Activated naive CD8-positive, alpha-beta T cell treated with anti-CD3 and anti-CD28 coated beads for 36 hours (primary cell): ENCODE measurements around the gene DHRS3. TPM values are rescaled to one million over a fixed set of nuclear protein-coding genes. Genes with fewer than 3 reads are reported as not detected.
"Not testable (repeated sequence)": the region's sequence is repeated elsewhere in the genome, so short reads cannot be mapped to it uniquely, and the experiment has no call there.

Source experiments
- DNase-seq: peaks from one replicate; pipeline ENCODE4 v3.0.0; 2021
- H3K27ac Mint-ChIP-seq: one replicate; pipeline ENCODE4 v1.8.0; 2022; ENCODE audit warnings: mild to moderate bottlenecking, moderate library complexity, mixed read lengths
- H3K27me3 Mint-ChIP-seq: one replicate; pipeline ENCODE4 v1.8.0; 2022; ENCODE audit warnings: mild to moderate bottlenecking, mixed read lengths
- H3K36me3 Mint-ChIP-seq: one replicate; pipeline ENCODE4 v1.8.0; 2021; ENCODE audit warnings: mild to moderate bottlenecking, mixed read lengths
- H3K4me1 Mint-ChIP-seq: one replicate; pipeline ENCODE4 v1.8.0; 2021; ENCODE audit warnings: mixed read lengths
- H3K4me3 Mint-ChIP-seq: one replicate; pipeline ENCODE4 v1.8.0; 2022; ENCODE audit warnings: mild to moderate bottlenecking, moderate library complexity, mixed read lengths
- H3K9me3 Mint-ChIP-seq: one replicate; pipeline ENCODE4 v1.8.0; 2022; ENCODE audit warnings: mixed read lengths
- total RNA-seq, 2 experiments: library from RNA; stranded (reverse); gene quantifications; one replicate each; pipeline ENCODE4 v1.2.3, GENCODE V29; 2021

The DHRS3 gene
- total RNA-seq, 2 experiments from 2014 or later: 163 to 167 TPM

DNA sequence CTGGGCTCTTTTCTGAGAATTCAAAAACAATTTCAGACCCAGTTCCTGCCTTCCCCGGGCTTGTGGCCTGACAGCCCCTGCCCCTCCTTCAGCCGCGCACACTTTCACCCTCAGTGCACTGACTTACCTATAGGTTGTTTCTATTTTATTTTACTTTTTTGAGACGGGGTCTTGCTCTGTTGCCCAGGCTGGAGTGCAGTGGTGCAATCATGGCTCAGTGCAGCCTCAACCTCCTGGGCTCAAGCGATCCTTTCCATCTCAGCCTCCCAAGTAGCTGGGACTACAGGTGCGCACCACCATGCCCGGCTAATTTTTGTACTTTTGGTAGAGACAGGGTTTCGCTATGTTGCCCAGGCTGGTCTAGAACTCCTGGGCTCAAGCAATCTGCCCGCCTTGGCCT is 27.4 kb upstream of the DHRS3 start:
- not testable (repeated sequence) for DNase-seq, H3K36me3 Mint-ChIP-seq, H3K27ac Mint-ChIP-seq, H3K4me1 Mint-ChIP-seq, H3K4me3 Mint-ChIP-seq
- H3K27me3 Mint-ChIP-seq: peaks cover 24% of the 10 kb centered on the region
- H3K9me3 Mint-ChIP-seq: peaks cover 14% of the 10 kb centered on the region

DNA sequence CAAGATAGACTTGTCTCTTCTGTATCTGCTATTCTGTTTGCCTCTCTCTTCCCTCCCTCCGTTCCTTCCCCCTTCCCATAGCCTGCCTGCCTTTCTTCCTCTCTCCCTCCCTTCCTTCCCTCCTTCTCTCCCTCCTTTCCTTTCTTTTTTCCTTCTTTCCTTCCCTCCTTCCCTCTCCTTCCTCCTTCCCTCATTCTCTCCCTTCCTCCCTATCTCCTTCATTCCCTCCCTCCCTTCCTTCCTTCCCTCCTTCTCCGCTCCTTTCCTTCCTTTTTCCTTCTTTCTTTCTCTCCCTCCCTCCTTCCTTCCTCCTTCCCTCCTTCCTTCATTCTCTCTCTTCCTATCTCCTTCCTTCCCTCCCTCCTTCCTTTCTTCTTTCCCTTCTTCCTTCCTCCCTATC is 26.8 kb upstream of the DHRS3 start:
- no peak for DNase-seq
- Mint-ChIP-seq H3K4me1 (peaks cover 4% of the 10 kb centered on the region), H3K27ac (no peak overlapping the region), H3K36me3 (no peaks in the 10 kb centered on the region), H3K9me3 (peaks cover 20% of the 10 kb centered on the region), H3K27me3 (peaks cover 24% of the 10 kb centered on the region), H3K4me3 (no peak overlapping the region)

GRCh38 chr1:12644237-12644636 is 26.2 kb upstream of the DHRS3 start:
- Mint-ChIP-seq H3K4me3 (no peak overlapping the region), H3K9me3 (peaks cover 24% of the 10 kb centered on the region), H3K27ac (no peak overlapping the region), H3K27me3 (peaks cover 23% of the 10 kb centered on the region), H3K36me3 (no peaks in the 10 kb centered on the region), H3K4me1 (peaks cover 4% of the 10 kb centered on the region)
- DNase-seq: no peak

DNA sequence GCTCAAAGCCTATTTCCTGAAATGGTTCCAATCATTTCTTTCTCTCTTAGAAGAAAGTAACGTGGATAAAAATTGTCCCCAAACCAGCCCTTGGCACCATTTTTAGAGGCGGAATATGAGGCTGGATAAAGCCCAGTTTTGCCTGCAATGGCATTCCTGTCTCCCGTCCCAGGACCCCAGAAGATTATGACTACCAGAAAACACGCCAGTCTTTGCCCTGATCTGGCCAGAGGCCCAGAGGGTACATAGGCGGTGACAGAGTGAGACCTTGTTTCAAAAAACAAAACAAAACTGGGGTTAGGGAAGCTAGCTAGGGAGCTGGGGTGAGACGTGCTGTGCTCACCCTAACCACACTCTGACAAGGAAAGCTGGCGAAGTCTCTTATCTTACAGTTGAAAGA is 25.8 kb upstream of the DHRS3 start, which contains the start of gene AADACL4:
Gene AADACL4 (plus strand): TSS at position 301 of the 400 bp plus-strand sequence. CDS start 462 bp downstream, outside the sequence.
- H3K4me1 Mint-ChIP-seq: peaks cover 2% of the 10 kb centered on the region
- H3K27me3 Mint-ChIP-seq: peaks cover 21% of the 10 kb centered on the region
- no peak for DNase-seq
- peaks cover 27% of the 10 kb centered on the region for H3K9me3 Mint-ChIP-seq
- H3K4me3 Mint-ChIP-seq: no peak within 1 kb of the TSS
- no peaks in the 10 kb centered on the region for H3K36me3 Mint-ChIP-seq
- no peak within 1 kb of the TSS for H3K27ac Mint-ChIP-seq

DNA sequence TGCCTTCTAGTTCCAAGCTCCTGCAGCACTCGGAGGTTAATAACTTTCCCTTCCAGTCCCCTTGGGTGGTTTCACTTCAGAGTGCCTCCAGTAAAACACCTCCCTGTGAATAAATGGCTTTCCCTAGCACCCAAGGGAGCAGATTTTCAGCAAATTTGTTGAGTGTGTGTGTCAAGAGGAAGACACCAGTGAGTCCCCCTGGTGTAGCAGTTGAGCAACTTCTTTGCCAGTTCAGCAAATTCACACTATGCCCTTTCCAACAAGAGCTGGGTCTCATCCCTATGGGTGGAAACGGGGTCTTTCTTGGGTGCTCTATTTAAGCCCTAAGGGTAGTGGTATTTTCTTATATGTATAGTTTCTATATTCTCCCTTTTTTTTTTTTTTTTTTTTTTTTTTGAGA is 25.1 kb upstream of the DHRS3 start:
- H3K4me3 Mint-ChIP-seq: no peak overlapping the region
- no peaks in the 10 kb centered on the region for H3K36me3 Mint-ChIP-seq
- H3K27ac Mint-ChIP-seq: no peak overlapping the region
- H3K4me1 Mint-ChIP-seq: no peaks in the 10 kb centered on the region
- H3K27me3 Mint-ChIP-seq: peaks cover 21% of the 10 kb centered on the region
- peaks cover 28% of the 10 kb centered on the region for H3K9me3 Mint-ChIP-seq
- DNase-seq: no peak

- Mint-ChIP-seq H3K27me3 (peaks cover 15% of the 10 kb centered on the region), H3K4me3 (no peak overlapping the region), H3K9me3 (peaks cover 28% of the 10 kb centered on the region), H3K4me1 (no peaks in the 10 kb centered on the region), H3K36me3 (no peaks in the 10 kb centered on the region), H3K27ac (no peak overlapping the region)
- DNase-seq: no peak
Observed at GRCh38 chr1:12640958-12641272, 22.9 kb upstream of the DHRS3 start.

DNA sequence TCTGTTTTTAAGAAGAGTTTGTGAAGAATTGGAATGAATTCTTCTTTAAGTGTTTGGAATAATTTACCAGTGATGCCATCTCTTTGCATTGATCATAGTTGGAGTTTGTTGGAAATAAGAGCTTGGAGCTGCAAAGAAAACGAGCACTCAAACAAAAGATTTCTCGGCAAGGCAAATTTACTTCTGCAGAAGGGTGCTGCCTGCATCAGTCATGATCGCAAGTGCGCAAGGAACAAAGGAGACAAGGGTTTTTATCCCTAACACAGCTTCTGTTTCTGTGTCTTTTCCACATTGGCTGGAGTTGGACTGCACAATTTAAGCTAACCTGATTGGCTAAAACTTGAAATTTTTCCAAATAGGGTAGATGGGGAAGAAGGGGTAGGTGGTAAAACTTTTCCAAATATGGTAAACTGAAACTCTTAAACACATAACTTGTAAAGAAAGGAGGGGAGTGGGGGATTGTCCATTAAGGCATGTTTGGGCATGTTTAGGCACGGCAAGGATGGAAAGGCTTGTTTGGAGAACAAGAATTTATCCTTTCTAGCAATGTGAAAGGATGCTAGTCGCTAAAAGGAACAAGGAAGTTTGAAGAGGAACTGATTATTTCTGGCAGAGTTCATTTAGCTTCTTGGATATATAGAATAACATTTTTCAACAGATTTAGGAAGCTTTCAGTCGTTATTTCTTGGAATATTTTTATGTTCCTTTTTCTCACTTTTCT is 22.4 kb upstream of the DHRS3 start:
- DNase-seq: no peak
- Mint-ChIP-seq H3K36me3 (no peaks in the 10 kb centered on the region), H3K27ac (no peak overlapping the region), H3K4me3 (no peak overlapping the region), H3K9me3 (peaks cover 28% of the 10 kb centered on the region), H3K4me1 (no peaks in the 10 kb centered on the region), H3K27me3 (peaks cover 15% of the 10 kb centered on the region)

DNA sequence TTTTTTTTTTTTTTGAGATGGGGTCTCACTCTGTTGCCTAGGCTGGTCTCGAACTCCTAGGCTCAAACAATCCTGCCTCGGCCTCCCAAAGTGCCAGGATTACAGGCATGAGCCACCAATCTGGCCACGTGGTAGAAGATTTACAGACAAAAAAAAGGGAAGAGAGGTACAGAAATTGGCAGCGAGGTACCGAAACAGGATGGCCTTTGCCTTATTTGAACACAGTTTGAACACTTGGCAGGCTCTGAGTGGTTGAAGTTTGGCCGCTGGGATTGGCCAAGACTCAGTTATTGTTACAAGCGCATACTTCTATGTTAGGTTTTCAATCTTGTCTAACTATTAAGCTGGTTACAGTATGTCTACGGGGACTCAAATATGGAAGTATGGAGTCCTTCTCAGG is 19.7 kb upstream of the DHRS3 start:
- Mint-ChIP-seq H3K9me3 (peaks cover 28% of the 10 kb centered on the region), H3K27ac (no peak overlapping the region), H3K27me3 (peaks cover 8% of the 10 kb centered on the region), H3K36me3 (no peaks in the 10 kb centered on the region), H3K4me3 (no peak overlapping the region), H3K4me1 (peaks cover 6% of the 10 kb centered on the region)
- DNase-seq: no peak

- Mint-ChIP-seq H3K9me3 (peaks cover 22% of the 10 kb centered on the region), H3K27me3 (peaks cover 8% of the 10 kb centered on the region), H3K4me3 (no peak overlapping the region), H3K27ac (no peak overlapping the region), H3K4me1 (peaks cover 6% of the 10 kb centered on the region), H3K36me3 (no peaks in the 10 kb centered on the region)
- DNase-seq: no peak
Observed at GRCh38 chr1:12636098-12636950, 18.3 kb upstream of the DHRS3 start.

GRCh38 chr1:12634696-12635202 is 16.7 kb upstream of the DHRS3 start:
- DNase-seq: no peak
- H3K4me3 Mint-ChIP-seq: no peak overlapping the region
- peaks cover 7% of the 10 kb centered on the region for H3K9me3 Mint-ChIP-seq
- H3K27me3 Mint-ChIP-seq: peaks cover 8% of the 10 kb centered on the region
- H3K27ac Mint-ChIP-seq: no peak overlapping the region
- H3K36me3 Mint-ChIP-seq: no peaks in the 10 kb centered on the region
- peaks cover 6% of the 10 kb centered on the region for H3K4me1 Mint-ChIP-seq

GRCh38 chr1:12634156-12634555 is 16.1 kb upstream of the DHRS3 start:
- H3K27me3 Mint-ChIP-seq: peaks cover 8% of the 10 kb centered on the region
- H3K4me3 Mint-ChIP-seq: no peak overlapping the region
- H3K27ac Mint-ChIP-seq: no peak overlapping the region
- DNase-seq: no peak
- peaks cover 6% of the 10 kb centered on the region for H3K4me1 Mint-ChIP-seq
- peaks cover 4% of the 10 kb centered on the region for H3K9me3 Mint-ChIP-seq
- H3K36me3 Mint-ChIP-seq: no peaks in the 10 kb centered on the region

- Mint-ChIP-seq H3K36me3 (no peaks in the 10 kb centered on the region), H3K9me3 (no peaks in the 10 kb centered on the region), H3K4me1 (peaks cover 14% of the 10 kb centered on the region), H3K27ac (no peak overlapping the region), H3K27me3 (peaks cover 3% of the 10 kb centered on the region), H3K4me3 (no peak overlapping the region)
- no peak for DNase-seq
Observed at GRCh38 chr1:12631571-12631970, 13.6 kb upstream of the DHRS3 start.

DNA sequence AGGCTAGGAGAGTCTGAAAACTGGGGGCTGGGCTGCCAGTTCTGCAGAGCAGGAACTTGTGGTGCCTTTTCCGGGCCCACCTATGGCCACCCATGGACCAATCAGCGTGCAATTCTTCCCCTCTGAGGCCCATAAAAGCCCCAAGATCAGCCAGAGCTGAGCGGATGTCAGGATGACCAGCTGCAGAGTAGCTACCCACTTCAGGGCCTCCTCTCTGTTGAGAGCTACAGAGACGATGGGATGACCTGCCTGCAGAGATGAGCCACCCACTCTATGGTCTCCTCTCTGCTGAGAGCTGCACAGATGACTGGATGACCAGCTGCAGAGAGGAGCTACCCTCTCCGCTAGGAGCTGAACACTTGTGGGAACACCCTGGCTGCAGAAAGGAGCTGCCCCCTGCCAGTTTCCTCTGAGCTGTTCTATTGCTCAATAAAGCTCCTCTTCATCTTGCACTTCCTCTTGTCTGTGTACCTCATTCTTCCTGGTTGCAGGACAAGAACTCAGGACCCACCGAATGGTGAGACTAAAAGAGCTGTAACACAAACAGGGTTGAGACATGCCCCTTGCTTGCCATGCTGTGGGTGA is 13.0 kb upstream of the DHRS3 start:
- DNase-seq: no peak
- no peaks in the 10 kb centered on the region for H3K36me3 Mint-ChIP-seq
- H3K9me3 Mint-ChIP-seq: no peaks in the 10 kb centered on the region
- no peak overlapping the region for H3K4me3 Mint-ChIP-seq
- peaks cover 14% of the 10 kb centered on the region for H3K4me1 Mint-ChIP-seq
- no peak overlapping the region for H3K27ac Mint-ChIP-seq
- peaks cover 3% of the 10 kb centered on the region for H3K27me3 Mint-ChIP-seq

DNA sequence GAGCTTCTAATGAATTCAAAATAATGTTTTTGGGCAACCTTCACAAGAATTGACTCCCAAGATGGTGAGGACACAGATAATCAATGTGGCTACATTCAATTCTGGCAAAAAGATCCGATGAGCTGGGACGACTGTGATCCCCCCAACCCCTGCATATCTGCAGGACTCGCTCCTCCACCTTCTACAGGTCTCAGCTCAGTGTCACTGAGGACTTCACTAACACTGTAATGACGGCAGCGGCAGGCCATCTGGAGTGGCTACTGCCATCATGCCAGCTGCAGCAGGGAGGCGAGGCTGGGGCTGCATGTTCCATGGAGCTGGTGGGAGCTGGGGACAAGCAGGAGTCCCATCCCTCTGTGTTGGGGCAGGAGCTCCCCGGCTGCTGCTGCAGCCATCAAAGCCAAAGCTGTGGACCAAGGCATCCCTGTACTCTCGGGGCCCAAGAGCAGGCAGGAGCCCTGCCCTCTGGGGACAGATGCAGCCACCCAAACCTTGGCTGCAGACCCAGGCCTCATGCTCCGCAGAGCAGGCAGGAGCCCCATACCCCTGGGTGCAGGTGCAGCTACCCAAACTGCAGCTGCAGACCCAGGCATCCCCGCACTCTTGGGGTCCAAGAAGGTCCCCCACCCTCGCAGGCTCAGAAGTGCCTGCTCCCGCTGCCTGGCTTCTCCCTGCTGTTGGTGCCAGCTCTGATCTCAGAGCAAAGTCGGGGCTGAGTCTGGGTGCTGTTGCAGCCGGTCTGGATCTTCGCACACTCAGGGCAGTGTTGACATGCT is 12.2 kb upstream of the DHRS3 start:
- no peak overlapping the region for H3K27ac Mint-ChIP-seq
- H3K4me1 Mint-ChIP-seq: peaks cover 14% of the 10 kb centered on the region
- no peaks in the 10 kb centered on the region for H3K9me3 Mint-ChIP-seq
- H3K36me3 Mint-ChIP-seq: no peaks in the 10 kb centered on the region
- no peak for DNase-seq
- peaks cover 2% of the 10 kb centered on the region for H3K27me3 Mint-ChIP-seq
- no peak overlapping the region for H3K4me3 Mint-ChIP-seq

- no peak for DNase-seq
- no peaks in the 10 kb centered on the region for H3K9me3 Mint-ChIP-seq
- no peaks in the 10 kb centered on the region for H3K27me3 Mint-ChIP-seq
- no peak overlapping the region for H3K4me3 Mint-ChIP-seq
- H3K27ac Mint-ChIP-seq: no peak overlapping the region
- no peaks in the 10 kb centered on the region for H3K36me3 Mint-ChIP-seq
- H3K4me1 Mint-ChIP-seq: peaks cover 13% of the 10 kb centered on the region
Observed at GRCh38 chr1:12629511-12629956, 11.5 kb upstream of the DHRS3 start.
